ENCODE results near the gene CCDC80.

Gene CCDC80

DNA sequence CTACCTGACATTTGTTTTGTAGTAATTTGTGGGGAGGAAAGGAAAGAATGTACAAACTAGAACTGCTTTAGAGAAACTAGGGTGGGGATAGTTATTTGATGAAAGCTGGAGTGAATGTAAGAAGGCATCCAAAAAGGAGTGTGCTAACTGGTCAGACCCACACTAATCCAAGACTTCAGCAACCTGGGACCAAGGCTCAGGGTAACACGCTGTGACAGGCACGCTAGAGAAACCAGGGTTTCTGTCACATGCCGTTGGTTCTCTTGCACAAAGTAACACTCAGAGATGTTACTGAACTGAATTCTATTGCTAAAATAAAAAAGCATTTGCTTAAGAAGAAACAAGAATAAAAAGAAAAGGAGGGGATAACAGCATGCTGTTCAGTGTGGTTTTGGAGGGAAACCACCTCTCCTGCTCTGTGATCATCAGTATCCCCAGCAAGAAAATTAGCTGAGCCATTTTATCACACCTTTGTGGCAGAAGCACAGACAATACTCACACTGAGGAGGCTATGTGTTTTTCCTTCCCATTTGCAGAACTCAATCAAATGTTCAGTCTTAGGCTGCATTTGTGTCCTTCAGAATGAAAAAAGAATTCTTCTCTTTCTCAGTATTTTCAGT lies 2.8 kb upstream of the CCDC80 start:
- no peak for DNase-seq (ENCODE audit: low spot score)

DNA sequence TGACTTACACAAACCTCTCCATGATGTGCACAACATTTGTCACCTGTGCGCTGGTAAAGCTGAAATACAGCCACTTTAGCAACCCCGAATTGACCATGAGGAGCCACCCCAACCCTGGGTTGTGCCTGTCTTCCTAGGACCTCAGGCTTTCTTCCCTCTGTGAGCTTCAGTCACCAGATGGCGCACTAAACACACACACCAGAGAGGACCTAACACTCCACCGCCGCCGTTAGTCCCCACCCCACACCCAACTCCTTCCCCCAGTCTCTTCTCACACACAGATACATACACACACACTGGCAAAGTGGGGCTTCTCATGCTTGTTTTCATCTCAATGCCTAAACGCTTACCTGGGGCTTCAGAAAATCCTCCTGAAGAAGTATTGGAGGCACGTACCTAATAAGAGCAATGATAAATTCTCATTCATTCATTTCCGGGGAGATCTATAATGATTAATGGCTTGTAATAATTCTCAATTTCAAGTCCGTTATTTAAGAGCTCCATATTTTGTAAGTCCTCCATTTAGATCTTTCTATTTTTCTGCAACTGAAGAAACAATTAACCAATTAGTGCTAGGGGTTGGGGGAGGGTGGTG lies 2.1 kb upstream of the CCDC80 start:
- TF ChIP-seq, protein P1, sequence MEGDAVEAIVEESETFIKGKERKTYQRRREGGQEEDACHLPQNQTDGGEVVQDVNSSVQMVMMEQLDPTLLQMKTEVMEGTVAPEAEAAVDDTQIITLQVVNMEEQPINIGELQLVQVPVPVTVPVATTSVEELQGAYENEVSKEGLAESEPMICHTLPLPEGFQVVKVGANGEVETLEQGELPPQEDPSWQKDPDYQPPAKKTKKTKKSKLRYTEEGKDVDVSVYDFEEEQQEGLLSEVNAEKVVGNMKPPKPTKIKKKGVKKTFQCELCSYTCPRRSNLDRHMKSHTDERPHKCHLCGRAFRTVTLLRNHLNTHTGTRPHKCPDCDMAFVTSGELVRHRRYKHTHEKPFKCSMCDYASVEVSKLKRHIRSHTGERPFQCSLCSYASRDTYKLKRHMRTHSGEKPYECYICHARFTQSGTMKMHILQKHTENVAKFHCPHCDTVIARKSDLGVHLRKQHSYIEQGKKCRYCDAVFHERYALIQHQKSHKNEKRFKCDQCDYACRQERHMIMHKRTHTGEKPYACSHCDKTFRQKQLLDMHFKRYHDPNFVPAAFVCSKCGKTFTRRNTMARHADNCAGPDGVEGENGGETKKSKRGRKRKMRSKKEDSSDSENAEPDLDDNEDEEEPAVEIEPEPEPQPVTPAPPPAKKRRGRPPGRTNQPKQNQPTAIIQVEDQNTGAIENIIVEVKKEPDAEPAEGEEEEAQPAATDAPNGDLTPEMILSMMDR (IDR thresholded peaks at IDR 0.05; ENCODE audit: borderline replicate concordance, control extremely low read depth, extremely low read depth, insufficient read depth, missing control alignments) = peak; percentile 70
- peak; percentile 81 for DNase-seq (ENCODE audit: low spot score)
- in situ Hi-C loops (cut with MboI; ENCODE audit: low sequenced_read_pairs, unreplicated experiment) = loop anchor here (5.0 to 25.0 kb wide), 3 partner anchors 92 to 644 kb away; partner anchors contain the start of gene CD200R1

More for the DNA sequence above, 2.8 kb upstream of the CCDC80 start:
- TF ChIP-seq, protein P1 (IDR thresholded peaks at IDR 0.05; ENCODE audit: borderline replicate concordance, control extremely low read depth, extremely low read depth, insufficient read depth, missing control alignments) = no peak
- in situ Hi-C loops (cut with MboI; ENCODE audit: low sequenced_read_pairs, unreplicated experiment) = loop anchor here (5.0 to 25.0 kb wide), 3 partner anchors 91 to 644 kb away; partner anchors contain the start of gene CD200R1

DNA sequence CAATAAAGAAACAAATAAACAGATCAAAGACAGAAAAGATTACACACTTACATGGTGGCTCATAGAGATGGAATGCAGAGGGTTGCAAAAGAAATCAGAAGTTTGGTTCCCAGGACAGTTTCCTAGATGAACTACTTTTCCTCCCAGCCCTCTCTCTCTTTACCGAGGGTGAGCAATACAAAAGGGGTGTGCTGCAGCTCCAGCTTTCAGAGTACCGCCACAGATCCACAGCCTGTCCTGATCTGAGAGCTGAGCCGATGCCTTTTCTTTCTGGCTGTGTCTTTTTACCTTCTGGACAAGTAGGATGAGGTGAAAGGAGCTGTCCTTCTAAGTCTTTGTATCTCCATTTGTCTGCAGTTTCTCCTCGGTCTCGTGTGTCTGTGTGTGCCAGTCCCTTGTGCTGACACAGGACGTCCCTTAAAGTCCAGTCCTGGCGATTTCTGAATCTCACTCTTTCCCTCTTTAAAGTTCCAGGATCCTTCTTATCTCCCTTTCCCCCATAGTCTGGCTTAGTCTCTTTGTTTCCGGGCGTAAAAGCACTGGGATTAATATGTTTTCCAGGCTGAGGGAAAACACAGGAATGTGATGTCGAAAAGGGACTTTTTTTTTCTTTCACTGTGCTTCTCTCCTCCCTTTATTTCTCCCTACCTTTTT lies 540 bp downstream of the CCDC80 start:
- TF ChIP-seq, protein P1 (IDR thresholded peaks at IDR 0.05; ENCODE audit: borderline replicate concordance, control extremely low read depth, extremely low read depth, insufficient read depth, missing control alignments) = no peak
- no peak for DNase-seq (ENCODE audit: low spot score)
- in situ Hi-C loops (cut with MboI; ENCODE audit: low sequenced_read_pairs, unreplicated experiment) = loop anchor here (5.0 to 25.0 kb wide), 3 partner anchors 94 to 647 kb away; partner anchors contain the start of gene CD200R1

DNA sequence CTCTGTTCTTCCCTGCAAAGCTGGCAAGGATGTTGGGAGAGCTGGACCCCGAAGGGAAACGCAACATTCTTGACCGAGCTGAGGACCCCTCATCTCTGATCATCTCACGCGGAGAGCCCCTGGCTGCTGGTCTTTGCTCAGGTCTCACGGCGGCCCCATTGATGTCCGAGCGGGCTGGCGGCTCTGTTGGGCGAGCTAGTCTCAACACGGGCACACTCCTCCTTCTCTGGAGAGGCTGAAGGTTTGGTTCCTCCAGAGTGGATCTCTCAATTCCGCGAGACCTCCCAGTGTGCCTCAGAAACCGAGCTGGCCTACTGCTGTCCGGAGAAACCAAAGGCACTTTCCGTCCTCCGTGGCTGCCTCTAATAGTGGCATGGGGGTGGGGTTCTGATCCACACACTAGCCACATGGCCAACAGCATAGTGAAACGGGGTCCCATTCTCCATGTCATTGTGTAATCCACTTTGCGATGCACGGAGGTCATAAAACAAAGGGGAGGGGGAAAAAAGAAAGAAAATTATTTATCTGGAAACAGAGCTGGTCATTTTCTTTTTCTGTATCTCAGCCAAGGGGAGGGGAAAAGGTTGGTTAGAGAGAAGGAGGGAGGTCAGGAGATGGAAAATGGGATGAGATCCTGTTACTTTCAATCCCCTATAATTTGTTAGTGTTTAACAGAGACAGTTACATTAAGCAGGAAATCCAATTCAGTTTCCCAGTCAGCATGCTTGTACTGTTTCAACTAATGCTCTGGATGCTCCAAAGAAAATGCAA lies 1.3 kb downstream of the CCDC80 start:
- TF ChIP-seq, protein P1 (IDR thresholded peaks at IDR 0.05; ENCODE audit: borderline replicate concordance, control extremely low read depth, extremely low read depth, insufficient read depth, missing control alignments) = no peak
- in situ Hi-C loops (cut with MboI; ENCODE audit: low sequenced_read_pairs, unreplicated experiment) = loop anchor here (5.0 to 25.0 kb wide), 3 partner anchors 95 to 648 kb away; partner anchors contain the start of gene CD200R1
- no peak for DNase-seq (ENCODE audit: low spot score)

DNA sequence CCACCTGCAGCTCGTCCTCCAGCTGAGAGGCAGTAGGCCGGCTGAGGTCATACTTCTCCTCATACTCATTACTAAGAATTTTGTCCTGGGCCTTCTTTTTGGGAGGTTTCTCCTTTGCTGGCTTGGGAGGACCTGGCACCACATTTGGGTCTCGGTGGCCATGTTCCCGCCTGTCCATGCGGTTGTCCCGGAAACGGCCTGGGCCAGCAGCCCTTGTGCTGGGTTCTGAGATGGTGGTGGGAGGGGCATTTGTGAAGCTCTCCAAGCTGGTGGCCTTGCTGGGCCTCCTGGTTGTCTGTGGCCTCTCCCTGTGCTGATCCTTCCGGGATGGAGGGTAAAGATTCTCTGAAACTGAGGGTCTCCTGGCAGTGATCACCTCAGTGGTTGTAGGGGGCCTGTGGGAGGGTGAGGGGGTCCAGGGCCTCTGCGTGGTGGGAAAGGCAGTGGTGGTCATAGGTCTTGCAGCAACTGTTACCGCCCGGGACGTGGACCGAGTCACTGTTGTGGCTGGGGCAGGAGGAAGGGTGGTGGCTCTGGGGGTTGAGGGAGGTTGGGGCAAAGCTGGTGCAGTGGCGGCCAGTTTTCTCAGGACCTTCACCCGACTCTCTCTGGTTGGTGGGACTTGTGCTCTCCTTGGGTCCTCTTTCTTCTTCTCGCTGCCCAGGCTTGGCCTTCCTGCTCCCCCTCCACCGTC lies 2.5 kb downstream of the CCDC80 start:
- in situ Hi-C loops (cut with MboI; ENCODE audit: low sequenced_read_pairs, unreplicated experiment) = loop anchor here (25.0 kb wide), 1 partner anchor 649 kb away; no protein-coding TSS in a partner anchor
- DNase-seq (ENCODE audit: low spot score) = no peak
- TF ChIP-seq, protein P1 (IDR thresholded peaks at IDR 0.05; ENCODE audit: borderline replicate concordance, control extremely low read depth, extremely low read depth, insufficient read depth, missing control alignments) = no peak
